Activated naive CD4-positive, alpha-beta T cell treated with anti-CD3 and anti-CD28 coated beads for 36 hours (primary cell): ENCODE results near the gene PLXNA2. TPM values are rescaled to one million over a fixed set of nuclear protein-coding genes. Genes with fewer than 3 reads are reported as not detected.

Experiments
- CTCF ChIA-PET: fragments of 350-600 bp; sonication (Branson Sonifier 250); formaldehyde crosslinking; loops from one replicate; lab custom pipeline; 2021; ENCODE audit warnings: antibody characterized with exemption; lab: Charles Lee
- DNase-seq: peaks from one replicate; pipeline ENCODE4 v3.0.0-alpha.2; 2020
- H3K27ac Mint-ChIP-seq: one replicate; pipeline ENCODE4 v1.8.0; 2021; ENCODE audit warnings: mild to moderate bottlenecking, mixed read lengths
- H3K27me3 Mint-ChIP-seq: one replicate; pipeline ENCODE4 v1.8.0; 2021; ENCODE audit warnings: low read depth, mixed read lengths
- H3K36me3 Mint-ChIP-seq: one replicate; pipeline ENCODE4 v1.8.0; 2021; ENCODE audit warnings: low read depth, mixed read lengths
- H3K4me1 Mint-ChIP-seq: one replicate; pipeline ENCODE4 v1.8.0; 2021; ENCODE audit warnings: low read depth, mixed read lengths
- H3K4me3 Mint-ChIP-seq: one replicate; pipeline ENCODE4 v1.8.0; 2021; ENCODE audit warnings: mild to moderate bottlenecking, moderate library complexity, mixed read lengths
- H3K9me3 Mint-ChIP-seq: one replicate; pipeline ENCODE4 v1.8.0; 2021; ENCODE audit warnings: mixed read lengths
- intact Hi-C: fragments of 100-400 bp; cut with micrococcal nuclease; formaldehyde crosslinking; loops from one replicate; pipeline ENCODE4 v1.15.1; 2023
- total RNA-seq, 2 experiments: library from RNA; stranded (reverse); gene quantifications; one replicate each; pipeline ENCODE4 v1.2.3, GENCODE V29; 2021

The PLXNA2 gene
- total RNA-seq, 2 experiments from 2014 or later = 0.26 to 0.35 TPM

GRCh38 chr1:208248307-208248801 lies 4.2 kb upstream of the PLXNA2 start:
- H3K27ac Mint-ChIP-seq = no peak overlapping the region
- intact Hi-C loops = loop anchor here (10.0 kb wide), 1 partner anchor 1316 kb away; no protein-coding TSS in a partner anchor
- peaks cover 14% of the 10 kb centered on the region for H3K27me3 Mint-ChIP-seq
- H3K4me1 Mint-ChIP-seq = peaks cover 10% of the 10 kb centered on the region
- no peaks in the 10 kb centered on the region for H3K9me3 Mint-ChIP-seq
- H3K4me3 Mint-ChIP-seq = no peak overlapping the region
- DNase-seq = no peak
- CTCF ChIA-PET = interaction anchor here (1.4 kb wide), 1 partner anchor 116 kb away, joined by 4 read pairs; no protein-coding TSS in a partner anchor
- H3K36me3 Mint-ChIP-seq = no peaks in the 10 kb centered on the region

DNA sequence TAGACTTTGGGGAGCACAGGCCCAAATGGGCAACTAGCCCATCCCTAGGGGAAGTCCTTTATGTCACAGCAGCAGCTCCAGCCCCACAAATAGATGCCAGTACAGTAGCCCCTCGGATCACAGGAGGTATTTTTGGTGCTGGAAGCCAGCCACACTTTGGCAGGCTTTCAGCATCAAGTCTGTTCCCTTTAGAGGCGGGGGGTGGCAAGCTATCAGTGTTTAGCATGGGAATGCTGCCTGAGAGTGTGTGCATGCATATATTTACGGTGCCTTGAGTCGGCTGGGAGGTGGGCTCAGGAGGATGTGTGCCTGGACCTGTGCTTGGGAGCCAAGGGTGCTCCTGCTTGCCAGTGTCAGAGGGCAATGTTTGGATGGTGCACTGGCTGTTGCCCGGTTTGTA lies 3.5 kb upstream of the PLXNA2 start:
- H3K9me3 Mint-ChIP-seq = no peaks in the 10 kb centered on the region
- H3K36me3 Mint-ChIP-seq = no peaks in the 10 kb centered on the region
- CTCF ChIA-PET = interaction anchor here (0.8 to 1.9 kb wide), 4 partner anchors 44 to 405 kb away, joined by 3 to 6 read pairs (median 4); no protein-coding TSS in a partner anchor
- no peak overlapping the region for H3K4me3 Mint-ChIP-seq
- DNase-seq = no peak
- intact Hi-C loops = loop anchor here (10.0 kb wide), 1 partner anchor 1317 kb away; no protein-coding TSS in a partner anchor
- peaks cover 10% of the 10 kb centered on the region for H3K4me1 Mint-ChIP-seq
- no peak overlapping the region for H3K27ac Mint-ChIP-seq
- peaks cover 15% of the 10 kb centered on the region for H3K27me3 Mint-ChIP-seq

GRCh38 chr1:208245185-208245705 lies 1.1 kb upstream of the PLXNA2 start:
- Mint-ChIP-seq H3K27me3 (peaks cover 25% of the 10 kb centered on the region), H3K4me1 (peaks cover 10% of the 10 kb centered on the region), H3K27ac (no peak overlapping the region), H3K9me3 (no peaks in the 10 kb centered on the region), H3K4me3 (peak overlapping the region; percentile 70), H3K36me3 (no peaks in the 10 kb centered on the region)
- CTCF ChIA-PET = interaction anchor here (0.6 to 8.4 kb wide), 24 partner anchors 10 to 1322 kb away, joined by 3 to 72 read pairs (median 4); no protein-coding TSS in a partner anchor
- DNase-seq = peak; percentile 92
- intact Hi-C loops = loop anchor here (1.0 to 10.0 kb wide), 6 partner anchors 113 to 1320 kb away; no protein-coding TSS in a partner anchor

DNA sequence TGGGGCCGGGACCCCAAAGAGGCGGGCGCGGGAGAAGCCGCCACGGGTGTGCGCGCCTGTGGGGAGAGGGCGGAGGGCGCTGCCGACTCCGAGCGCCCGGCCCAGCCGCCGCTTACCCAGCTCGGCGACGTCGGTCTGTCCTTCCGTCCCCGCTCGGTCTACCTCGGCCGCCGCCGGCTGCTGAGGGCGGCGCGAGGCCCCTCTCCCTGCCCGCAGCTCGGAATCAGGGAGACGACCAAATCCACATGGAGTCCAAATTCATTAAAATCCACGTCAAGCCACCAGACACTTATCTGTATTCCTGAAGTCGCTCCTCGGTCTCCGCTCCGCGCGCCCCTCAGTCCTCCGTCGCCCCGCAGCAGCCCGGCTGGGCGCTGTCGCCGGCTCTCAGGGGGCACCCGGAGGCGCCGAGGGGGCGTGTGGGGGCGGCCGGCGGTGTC lies 637 bp downstream of the PLXNA2 start:
- no peak for DNase-seq
- CTCF ChIA-PET = interaction anchor here (0.9 to 8.4 kb wide), 7 partner anchors 8 to 224 kb away, joined by 3 to 72 read pairs (median 5); no protein-coding TSS in a partner anchor
- Mint-ChIP-seq H3K27me3 (peaks cover 26% of the 10 kb centered on the region), H3K27ac (no peak overlapping the region), H3K36me3 (no peaks in the 10 kb centered on the region), H3K4me1 (peaks cover 10% of the 10 kb centered on the region), H3K4me3 (peak overlapping the region; percentile 78), H3K9me3 (no peaks in the 10 kb centered on the region)
- intact Hi-C loops = loop anchor here (10.0 kb wide), 1 partner anchor 1321 kb away; no protein-coding TSS in a partner anchor

DNA sequence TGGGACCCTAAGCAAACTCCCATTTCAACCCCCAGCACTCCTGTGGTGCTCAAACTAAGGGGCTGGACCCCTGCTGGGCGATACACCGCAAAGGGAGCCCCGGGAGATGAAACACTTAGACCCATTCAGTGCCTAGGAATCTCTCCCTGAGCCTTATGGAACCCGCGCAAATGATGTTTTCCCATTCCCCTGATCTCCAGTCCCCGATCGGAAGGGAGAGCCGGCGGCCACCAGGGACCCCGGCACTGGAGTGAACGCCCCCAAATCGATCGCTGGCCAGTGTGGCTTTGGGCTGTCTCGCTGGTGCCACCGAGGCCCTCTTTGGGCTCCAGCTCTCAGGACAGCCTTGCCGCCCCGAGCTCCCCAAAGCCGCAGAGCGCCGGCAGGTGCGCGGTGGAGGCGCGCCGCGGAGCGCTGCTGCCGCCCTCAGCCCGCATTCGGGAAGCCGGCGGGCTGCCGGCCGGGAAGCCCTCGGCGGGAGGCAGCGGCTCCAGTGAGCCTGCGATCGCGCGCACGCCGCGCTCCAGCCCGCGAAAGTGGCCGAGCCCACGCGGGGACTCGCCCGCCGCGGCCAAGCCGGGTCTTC lies 1.1 kb downstream of the PLXNA2 start:
- intact Hi-C loops = loop anchor here (10.0 kb wide), 1 partner anchor 1322 kb away; no protein-coding TSS in a partner anchor
- H3K36me3 Mint-ChIP-seq = no peaks in the 10 kb centered on the region
- peak overlapping the region; percentile 48 for H3K4me3 Mint-ChIP-seq
- no peak overlapping the region for H3K27ac Mint-ChIP-seq
- no peaks in the 10 kb centered on the region for H3K9me3 Mint-ChIP-seq
- CTCF ChIA-PET = interaction anchor here (0.6 to 8.4 kb wide), 6 partner anchors 9 to 220 kb away, joined by 3 to 72 read pairs (median 4); no protein-coding TSS in a partner anchor
- peaks cover 10% of the 10 kb centered on the region for H3K4me1 Mint-ChIP-seq
- DNase-seq = peak; percentile 12
- H3K27me3 Mint-ChIP-seq = peaks cover 31% of the 10 kb centered on the region

DNA sequence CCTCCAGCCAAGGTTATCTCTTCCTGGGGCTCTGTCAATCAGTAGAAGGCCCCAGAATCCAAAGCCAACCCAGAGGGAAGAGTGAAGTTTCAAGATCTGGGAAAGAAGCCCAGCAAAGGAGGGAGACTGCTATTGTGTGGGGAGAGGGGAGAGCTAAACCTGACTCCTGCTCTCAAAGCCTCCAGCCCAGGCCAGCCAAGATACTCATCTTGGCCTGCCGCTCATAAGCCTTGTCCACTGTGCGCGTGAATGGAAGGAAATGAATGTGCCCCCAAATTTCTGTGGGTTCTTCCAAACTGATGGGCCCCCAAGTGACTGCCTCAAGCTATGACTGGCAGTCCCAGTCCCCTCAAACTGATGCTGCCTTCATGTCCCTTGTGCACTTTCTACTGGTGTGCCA lies 2.0 kb downstream of the PLXNA2 start:
- H3K36me3 Mint-ChIP-seq = no peaks in the 10 kb centered on the region
- H3K4me1 Mint-ChIP-seq = peaks cover 10% of the 10 kb centered on the region
- no peaks in the 10 kb centered on the region for H3K9me3 Mint-ChIP-seq
- no peak overlapping the region for H3K27ac Mint-ChIP-seq
- no peak for DNase-seq
- CTCF ChIA-PET = interaction anchor here (0.6 to 8.4 kb wide), 5 partner anchors 8 to 445 kb away, joined by 3 to 72 read pairs (median 4); no protein-coding TSS in a partner anchor
- no peak overlapping the region for H3K4me3 Mint-ChIP-seq
- H3K27me3 Mint-ChIP-seq = peaks cover 36% of the 10 kb centered on the region
- intact Hi-C loops = loop anchor here (10.0 kb wide), 1 partner anchor 1323 kb away; no protein-coding TSS in a partner anchor

DNA sequence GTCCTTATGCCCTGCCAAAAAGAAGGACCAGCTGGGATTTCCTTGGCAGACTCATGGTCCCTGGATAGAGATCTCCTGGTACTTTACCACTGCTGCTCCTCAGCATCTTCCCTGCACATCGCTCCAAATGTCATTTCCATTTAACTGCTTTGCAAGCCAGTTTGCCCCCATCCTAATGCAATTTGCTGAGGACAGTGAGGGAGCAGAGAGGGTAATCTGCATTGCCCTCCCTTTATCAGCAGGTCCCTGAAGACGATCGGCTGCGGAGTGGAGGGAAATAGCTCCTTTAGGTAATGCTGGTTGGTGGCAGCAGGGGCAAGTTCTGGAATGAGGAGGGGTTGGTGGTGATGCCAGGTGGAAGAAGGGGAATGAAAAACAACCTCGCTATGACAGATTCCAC lies 2.7 kb downstream of the PLXNA2 start:
- CTCF ChIA-PET = interaction anchor here (0.6 to 8.4 kb wide), 4 partner anchors 109 to 445 kb away, joined by 3 to 72 read pairs (median 4); no protein-coding TSS in a partner anchor
- Mint-ChIP-seq H3K4me3 (no peak overlapping the region), H3K27ac (no peak overlapping the region), H3K36me3 (no peaks in the 10 kb centered on the region), H3K27me3 (peaks cover 39% of the 10 kb centered on the region), H3K4me1 (peaks cover 15% of the 10 kb centered on the region), H3K9me3 (no peaks in the 10 kb centered on the region)
- intact Hi-C loops = loop anchor here (10.0 kb wide), 1 partner anchor 1323 kb away; no protein-coding TSS in a partner anchor
- no peak for DNase-seq

- Mint-ChIP-seq H3K4me3 (no peak overlapping the region), H3K27me3 (peaks cover 41% of the 10 kb centered on the region), H3K27ac (no peak overlapping the region), H3K36me3 (no peaks in the 10 kb centered on the region), H3K4me1 (peaks cover 21% of the 10 kb centered on the region), H3K9me3 (no peaks in the 10 kb centered on the region)
- no peak for DNase-seq
- CTCF ChIA-PET = interaction anchor here (0.9 to 8.4 kb wide), 3 partner anchors 108 to 245 kb away, joined by 4 to 72 read pairs (median 4); no protein-coding TSS in a partner anchor
- intact Hi-C loops = loop anchor here (10.0 kb wide), 1 partner anchor 1324 kb away; no protein-coding TSS in a partner anchor
These were observed 3.4 kb downstream of the PLXNA2 start for GRCh38 chr1:208240662-208241355.

- Mint-ChIP-seq H3K27me3 (peaks cover 45% of the 10 kb centered on the region), H3K4me3 (no peak overlapping the region), H3K9me3 (no peaks in the 10 kb centered on the region), H3K27ac (no peak overlapping the region), H3K36me3 (no peaks in the 10 kb centered on the region), H3K4me1 (peaks cover 15% of the 10 kb centered on the region)
- intact Hi-C loops = loop anchor here (10.0 kb wide), 1 partner anchor 1325 kb away; no protein-coding TSS in a partner anchor
- no peak for DNase-seq
- CTCF ChIA-PET = interaction anchor here (0.6 to 8.4 kb wide), 5 partner anchors 10 to 217 kb away, joined by 3 to 72 read pairs (median 4); no protein-coding TSS in a partner anchor
These were observed 4.5 kb downstream of the PLXNA2 start for GRCh38 chr1:208239473-208240381.

GRCh38 chr1:208238710-208239472 lies 5.3 kb downstream of the PLXNA2 start:
- peaks cover 43% of the 10 kb centered on the region for H3K27me3 Mint-ChIP-seq
- H3K4me1 Mint-ChIP-seq = peaks cover 11% of the 10 kb centered on the region
- no peak for DNase-seq
- no peak overlapping the region for H3K27ac Mint-ChIP-seq
- no peaks in the 10 kb centered on the region for H3K36me3 Mint-ChIP-seq
- no peaks in the 10 kb centered on the region for H3K9me3 Mint-ChIP-seq
- no peak overlapping the region for H3K4me3 Mint-ChIP-seq
- CTCF ChIA-PET = interaction anchor here (0.6 to 8.4 kb wide), 7 partner anchors 9 to 216 kb away, joined by 3 to 72 read pairs (median 4); no protein-coding TSS in a partner anchor
- intact Hi-C loops = no loop called here
